Stimulated activated CD4-positive, alpha-beta T cell treated with anti-CD3 and anti-CD28 coated beads, Interleukin-4, amount 100 ng/mL, for 1 hour (primary cell): ENCODE data around the gene LIMK2.
"Not testable (repeated sequence)": the region's sequence is repeated elsewhere in the genome, so short reads cannot be mapped to it uniquely, and the experiment has no call there.

Source experiments
- DNase-seq: peaks from one replicate; pipeline ENCODE4 v3.0.0-alpha.2; 2020

LIMK2 gene

DNA sequence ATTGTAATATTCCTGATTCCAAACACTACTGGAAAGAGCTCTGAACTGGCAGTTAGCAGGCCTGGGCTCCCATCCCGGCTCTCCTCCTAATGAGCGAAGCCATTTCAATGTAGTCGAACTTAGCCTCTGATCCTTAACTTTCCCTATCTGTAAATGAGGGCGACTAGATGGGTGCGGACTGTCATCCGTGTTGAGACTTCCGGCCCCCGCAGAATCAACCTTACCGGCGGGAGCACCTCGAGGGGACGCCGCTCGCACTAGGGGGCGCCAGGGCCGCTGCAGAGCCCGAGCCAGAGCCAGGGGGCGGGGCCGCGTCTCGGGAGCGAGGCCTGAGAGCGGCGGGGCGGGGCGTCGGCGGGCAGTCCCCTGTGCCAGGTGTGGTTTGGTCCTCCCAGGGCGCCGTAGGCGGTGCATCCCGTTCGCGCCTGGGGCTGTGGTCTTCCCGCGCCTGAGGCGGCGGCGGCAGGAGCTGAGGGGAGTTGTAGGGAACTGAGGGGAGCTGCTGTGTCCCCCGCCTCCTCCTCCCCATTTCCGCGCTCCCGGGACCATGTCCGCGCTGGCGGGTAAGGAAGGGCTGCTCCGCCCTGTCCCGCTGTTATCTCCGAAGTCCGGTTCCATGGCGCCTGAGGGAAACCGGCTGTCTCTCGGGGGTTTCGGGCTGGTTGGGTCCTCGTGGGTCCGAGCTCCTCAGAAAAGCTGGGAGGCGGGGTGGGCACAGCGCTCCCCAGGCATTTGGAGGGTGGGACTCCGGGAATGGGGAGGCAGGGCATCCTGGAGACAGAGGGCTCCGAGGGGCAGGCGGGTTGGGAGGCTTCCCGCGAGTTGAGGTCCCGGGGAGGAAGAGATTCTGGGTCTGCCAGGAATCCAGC, at the start of gene LIMK2:
LIMK2 (plus strand) TSS at position 437 of the 869 bp plus-strand sequence; CDS start at position 548, 111 bp downstream.
- DNase-seq: peak; percentile 99

- no peak for DNase-seq
Measured at GRCh38 chr22:31170971-31171370, 41.1 kb upstream of the LIMK2 start.

DNA sequence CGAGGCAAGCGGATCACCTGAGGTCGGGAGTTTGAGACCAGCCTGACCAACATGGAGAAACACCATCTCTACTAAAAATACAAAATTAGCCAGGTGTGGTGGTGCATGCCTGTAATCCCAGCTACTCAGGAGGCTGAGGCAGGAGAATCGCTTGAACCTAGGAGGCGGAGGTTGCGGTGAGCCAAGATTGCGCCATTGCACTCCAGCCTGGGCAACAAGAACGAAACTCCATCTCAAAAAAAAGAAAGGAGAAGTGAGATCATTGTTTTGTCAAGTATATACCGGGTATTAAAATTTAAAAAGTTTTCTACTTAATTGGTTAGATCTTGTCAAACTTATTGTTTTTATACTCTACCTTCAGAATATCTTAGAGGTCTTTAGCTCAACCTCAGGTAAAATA, 40.4 kb upstream of the LIMK2 start:
- DNase-seq: not testable (repeated sequence)

DNA sequence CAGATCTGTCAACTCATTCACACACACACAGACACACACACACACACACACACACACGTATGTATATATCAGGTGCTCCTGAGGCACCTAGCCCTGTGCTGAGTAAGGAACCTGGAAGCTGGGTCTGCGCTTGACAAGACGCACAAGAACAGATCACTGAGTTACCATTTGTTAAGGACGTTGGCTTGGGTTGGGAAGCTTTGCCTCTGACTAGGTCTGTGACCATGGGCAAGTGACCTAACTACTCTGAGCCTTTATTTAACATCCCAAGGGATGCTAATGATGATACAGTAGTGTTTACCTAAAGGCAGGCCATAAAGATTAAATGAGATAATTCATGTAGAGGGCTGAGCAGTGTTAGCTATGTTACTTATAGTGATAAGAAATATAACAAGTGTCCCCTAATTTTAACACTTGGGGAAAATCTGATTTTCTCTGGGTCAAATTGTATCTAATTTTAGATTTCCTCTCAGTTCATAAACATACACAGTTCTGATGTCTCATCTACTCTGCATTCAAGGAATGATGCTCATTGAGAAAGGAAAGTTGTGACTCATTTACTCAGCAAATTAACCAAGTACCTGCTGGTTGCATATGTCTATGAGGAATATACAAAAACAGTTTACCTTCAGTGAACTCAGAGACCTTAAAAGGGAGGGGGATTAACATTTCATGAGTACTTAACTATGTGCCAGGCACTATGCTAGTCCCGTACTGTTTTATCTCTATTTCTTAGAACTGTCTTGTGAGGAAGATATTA, 38.5 kb upstream of the LIMK2 start:
- no peak for DNase-seq

DNA sequence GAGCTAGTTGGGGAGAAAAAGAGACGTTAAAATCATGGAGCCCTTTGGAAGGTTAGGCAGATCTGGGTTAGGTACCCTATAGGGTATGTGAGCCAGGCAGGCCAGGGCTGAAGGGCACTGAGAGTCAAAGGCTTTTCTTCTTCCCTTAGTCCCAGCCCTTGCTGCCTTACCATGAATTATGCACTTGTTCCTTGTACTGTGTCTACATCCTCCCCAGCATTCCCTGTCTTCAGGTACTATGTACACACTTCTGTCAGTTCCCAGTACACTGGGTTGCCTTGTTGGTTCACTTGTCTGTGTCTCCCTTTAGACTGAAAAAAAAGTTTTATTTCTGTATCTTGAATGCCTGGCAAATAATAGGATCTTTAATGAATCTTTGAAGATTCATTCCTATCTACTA, 35.2 kb upstream of the LIMK2 start:
- no peak for DNase-seq

- DNase-seq: no peak
Measured at GRCh38 chr22:31177420-31178162, 34.5 kb upstream of the LIMK2 start.

GRCh38 chr22:31178859-31179258, 33.2 kb upstream of the LIMK2 start:
- no peak for DNase-seq

DNA sequence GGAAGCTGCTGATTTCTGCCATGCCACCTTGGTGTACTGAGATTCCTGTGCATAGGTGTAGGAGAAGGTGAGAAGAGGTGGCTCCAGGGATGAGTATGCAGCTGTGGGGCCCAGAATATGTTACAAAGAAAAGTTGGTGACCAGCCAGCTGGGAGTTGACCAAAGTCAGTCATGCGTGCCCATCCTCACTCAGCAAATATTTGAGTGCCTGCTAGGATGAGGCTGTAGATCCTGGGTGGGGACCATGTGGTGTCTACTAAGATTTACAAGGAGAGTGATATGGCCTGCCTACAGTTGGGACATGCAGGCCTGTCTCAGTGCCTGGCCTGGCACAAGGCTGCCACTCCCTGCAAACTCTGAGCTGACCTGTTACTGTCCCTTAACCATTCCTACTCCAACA, 32.8 kb upstream of the LIMK2 start:
- no peak for DNase-seq

DNA sequence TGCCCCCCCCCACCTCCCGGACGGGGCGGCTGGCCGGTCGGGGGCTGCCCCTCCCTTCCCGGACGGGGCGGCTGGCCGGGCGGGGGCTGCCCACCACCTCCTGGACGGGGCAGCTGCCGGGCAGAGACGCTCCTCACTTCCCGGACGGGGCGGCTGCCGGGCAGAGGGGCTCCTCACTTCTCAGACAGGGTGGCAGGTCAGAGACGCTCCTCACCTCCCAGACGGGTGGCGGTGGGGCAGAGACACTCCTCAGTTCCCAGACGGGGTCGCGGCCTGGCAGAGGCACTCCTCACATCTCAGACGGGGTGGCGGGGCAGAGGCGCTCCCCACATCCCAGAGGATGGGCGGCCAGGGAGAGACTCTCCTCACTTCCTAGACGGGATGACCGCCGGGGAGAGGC, 28.1 kb upstream of the LIMK2 start:
- DNase-seq: no peak

DNA sequence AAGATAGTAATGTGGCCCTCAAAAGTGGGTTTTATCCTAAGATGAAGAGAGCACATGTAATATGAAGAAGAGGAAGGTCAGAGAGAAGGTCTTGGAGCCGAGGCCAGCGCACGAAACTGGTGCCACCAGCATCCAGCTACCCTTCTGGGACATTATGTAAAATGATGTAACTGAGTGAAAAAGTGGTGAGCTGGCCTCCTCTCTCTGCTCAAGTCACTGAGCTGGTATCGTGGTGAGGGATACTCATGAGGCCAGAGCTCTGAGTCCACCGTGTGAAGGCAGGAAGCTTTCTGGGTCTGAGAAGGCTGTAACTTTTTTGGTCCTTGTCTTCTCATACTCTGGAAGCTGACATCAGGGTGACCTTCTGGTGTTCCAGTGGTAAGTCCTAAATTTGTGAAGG, 27.0 kb upstream of the LIMK2 start:
- DNase-seq: no peak

- DNase-seq: no peak
Measured at GRCh38 chr22:31187627-31188026, 24.5 kb upstream of the LIMK2 start.

- no peak for DNase-seq
Measured at GRCh38 chr22:31192513-31192912, 19.6 kb upstream of the LIMK2 start.

DNA sequence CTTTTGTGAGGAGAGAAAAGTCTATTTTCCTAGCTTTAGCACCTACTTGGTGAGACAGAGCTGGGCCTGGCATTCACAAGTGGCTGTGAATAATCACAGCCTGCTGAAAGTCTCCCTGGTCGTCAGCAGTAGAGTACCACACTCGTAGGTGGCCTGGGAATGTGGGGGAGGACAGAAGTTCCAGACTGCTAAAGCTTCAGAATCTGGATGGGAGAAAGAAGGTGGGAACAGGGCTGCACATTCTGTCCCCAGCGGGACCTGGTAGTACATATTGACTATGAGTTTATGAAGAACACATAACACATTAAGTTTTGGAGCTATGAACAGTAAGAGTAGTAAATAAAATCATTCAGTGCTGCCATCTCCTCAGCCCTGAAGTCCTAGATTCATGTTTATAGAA, 19.0 kb upstream of the LIMK2 start:
- no peak for DNase-seq

DNA sequence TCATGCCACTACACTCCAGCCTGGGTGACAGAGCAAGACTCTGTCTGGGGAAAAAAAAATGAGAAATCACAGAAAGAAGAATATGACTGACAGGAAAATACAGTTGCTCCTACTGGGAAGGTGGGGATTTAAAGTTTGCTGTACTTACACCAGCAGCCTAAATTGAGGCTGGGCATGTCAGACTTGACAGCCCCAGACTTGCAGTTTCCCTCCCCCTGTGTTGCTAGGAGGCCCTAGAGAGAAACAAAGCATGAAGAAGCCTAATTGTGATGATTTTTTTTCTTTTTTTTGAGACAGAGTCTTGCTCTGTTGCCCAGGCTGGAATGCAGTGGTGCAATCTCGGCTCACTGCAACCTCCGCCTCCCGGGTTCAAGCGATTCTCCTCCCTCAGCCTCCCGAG, 17.4 kb upstream of the LIMK2 start:
- not testable (repeated sequence) for DNase-seq

- no peak for DNase-seq
Measured at GRCh38 chr22:31199187-31199586, 12.9 kb upstream of the LIMK2 start.

DNA sequence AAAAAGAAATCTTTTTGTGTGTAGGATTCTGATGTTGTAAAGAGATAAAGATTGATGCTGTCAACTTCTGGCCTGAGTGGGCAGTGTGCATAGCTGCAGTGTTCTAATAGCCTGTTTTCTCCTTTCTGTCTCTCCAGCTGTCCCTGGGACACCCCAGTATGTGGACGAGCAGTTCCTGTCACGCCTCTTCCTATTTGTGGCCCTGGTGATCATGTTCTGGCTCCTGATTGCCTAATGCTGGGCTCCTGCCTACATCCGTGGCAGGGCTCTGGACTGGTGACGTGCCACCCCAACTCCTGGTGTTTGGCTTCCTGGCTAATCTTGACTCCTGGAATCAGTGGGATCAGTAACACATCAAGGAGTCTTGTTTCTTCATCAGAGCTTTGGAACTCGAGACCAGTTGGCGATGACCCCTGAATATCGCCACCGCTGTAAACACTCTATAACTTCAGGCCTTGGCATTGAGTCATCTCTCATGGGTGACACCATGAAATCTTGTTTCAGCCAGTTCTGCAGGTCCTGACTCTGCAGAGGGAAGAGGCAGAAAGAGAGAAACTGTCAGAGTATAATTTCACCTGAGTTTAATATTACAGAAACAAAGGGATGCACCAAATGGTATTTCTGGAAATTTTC, 7.6 kb upstream of the LIMK2 start:
- not testable (repeated sequence) for DNase-seq

DNA sequence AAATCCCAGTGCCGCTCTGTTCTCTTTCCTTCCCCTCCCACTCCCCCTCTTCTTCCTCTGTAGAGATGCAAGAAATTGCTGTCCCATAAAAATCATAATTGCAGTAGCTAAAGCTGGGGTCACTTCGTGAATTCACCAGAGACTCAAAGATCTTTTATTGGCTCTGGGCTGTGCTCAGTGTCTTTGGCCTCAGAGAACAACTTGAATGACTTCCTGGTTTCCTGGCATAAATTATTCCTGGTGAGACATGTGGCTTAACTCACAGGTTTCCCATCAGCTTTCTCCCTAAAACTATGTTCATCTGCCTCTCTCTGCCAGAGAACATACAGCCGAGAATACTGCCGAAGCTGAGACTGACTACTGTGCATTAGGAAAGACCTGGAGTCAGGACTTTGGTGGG, 7.0 kb upstream of the LIMK2 start:
- not testable (repeated sequence) for DNase-seq

DNA sequence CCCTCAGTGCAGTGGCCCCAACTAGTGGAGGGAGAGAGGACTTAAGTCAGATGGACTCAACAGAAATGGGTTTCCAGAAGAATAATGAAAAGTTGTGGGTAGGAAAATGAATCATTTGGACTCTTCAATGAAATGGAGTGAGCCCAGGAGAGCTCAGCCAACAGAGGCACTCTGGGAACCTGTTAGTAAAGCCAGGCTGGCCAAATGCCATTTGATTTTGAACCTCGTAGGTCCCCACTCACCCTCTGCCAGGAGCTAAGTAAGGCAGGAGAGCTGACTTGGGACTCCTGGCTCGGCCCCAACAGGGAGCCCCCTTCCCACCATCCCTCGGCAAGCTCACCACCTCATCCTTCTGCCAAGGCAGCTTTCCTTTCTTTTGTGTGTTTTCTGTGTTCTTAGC, 5.6 kb upstream of the LIMK2 start:
- DNase-seq: not testable (repeated sequence)

DNA sequence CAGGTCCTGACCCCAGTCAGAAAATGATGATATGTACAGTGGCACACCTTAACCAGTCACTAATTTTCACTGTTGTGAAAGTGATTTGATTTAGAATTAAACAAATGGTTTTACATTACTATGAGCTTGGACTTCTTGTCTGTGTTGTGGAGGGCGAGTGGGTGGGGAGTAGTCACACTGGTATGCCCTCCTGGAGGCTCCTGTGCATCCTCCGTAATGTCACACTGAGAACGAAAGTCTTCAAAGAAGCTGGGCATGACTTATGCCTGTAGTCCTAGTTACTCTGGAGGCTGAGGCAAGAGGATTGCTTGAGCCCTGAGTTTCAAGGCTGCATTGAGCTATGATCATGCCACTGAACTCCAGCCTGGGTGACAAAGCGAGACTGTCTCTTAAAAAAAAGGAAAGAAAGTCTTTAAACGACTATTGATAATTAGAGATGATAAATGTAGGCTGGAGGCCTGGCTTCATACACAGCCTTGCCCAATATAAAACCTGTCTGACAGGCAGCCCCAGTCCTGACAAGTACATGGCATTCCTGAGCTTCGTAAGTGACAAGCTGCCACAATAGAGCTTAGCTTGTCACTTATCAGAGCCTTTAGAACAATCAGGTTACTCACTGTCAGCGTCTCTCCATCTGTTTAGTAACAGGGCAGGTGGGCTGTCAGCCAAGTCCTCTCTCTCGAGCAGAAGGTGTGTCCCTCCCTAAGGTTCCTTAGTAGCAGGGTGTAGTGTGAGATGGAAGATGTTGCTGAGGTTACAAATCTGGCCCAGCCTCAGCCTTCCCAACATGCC, 5.0 kb upstream of the LIMK2 start:
- DNase-seq: no peak

DNA sequence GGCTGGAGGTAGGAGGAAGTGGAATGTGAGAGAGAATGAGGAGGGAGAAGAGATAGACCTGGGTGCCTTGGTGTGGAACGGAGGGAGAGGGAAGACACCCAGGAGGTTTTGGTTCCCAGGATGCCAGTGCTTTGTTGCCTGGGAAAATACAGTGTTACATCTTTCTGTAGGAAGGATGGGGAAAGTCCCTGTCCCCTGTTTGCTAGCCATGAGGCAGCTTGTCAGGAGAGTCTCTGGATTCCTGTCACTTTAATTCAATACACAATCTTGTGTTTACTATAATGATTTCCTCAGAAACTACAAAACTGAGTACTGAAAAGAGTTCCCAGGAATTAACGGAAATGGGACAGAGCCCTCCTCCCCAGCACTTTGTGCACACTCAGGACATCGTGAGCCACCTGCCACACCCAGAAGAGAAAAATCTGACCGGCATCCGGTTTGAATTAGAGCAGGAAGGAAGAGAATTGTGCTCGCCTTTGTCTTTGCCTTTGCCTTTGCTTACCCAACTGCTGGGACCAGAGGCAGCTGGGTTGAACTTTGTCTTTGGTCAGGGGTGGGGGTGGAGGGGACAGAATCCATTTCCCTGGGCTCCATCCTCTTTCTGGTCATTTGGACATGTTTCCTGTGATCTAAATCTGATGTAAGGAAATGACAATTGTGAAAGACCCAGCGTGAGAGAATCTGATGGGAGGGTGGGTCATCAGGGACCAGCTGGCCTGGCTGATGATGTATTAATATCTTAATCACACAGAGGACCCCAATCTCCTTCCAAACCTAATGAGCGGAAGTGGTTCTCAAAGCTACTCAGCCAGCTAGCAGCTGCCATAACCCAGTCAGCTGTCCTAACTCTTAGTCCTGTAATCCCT, 1.3 kb upstream of the LIMK2 start:
- DNase-seq: no peak

- DNase-seq: no peak
Measured at GRCh38 chr22:31211482-31211861, 626 bp upstream of the LIMK2 start.
